LNCaP clone FGC (cell line): ENCODE results near the gene BLTP1.

Source experiments
- DNase-seq: peaks from one replicate; pipeline ENCODE4 v3.0.0-alpha.2; 2011; ENCODE audit warnings: low read depth
- H3K4me3 ChIP-seq: 2 replicates; pipeline ENCODE4 v1.5.1; 2011; ENCODE audit warnings: mild to moderate bottlenecking, low read depth, low read length, control low read depth
- CTCF ChIP-seq: IDR thresholded peaks from 2 replicates; pipeline ENCODE4 v1.5.1; 2012; ENCODE audit warnings: mild to moderate bottlenecking; ENCODE audit not compliant: control insufficient read depth, insufficient read depth; ENCODE audit errors: extremely low read depth

BLTP1 gene

GRCh38 chr4:122140834-122141233 is 11.3 kb upstream of the BLTP1 start:
- no peak for DNase-seq
- no peak overlapping the region for H3K4me3 ChIP-seq
- no peak for TF ChIP-seq CTCF

DNA sequence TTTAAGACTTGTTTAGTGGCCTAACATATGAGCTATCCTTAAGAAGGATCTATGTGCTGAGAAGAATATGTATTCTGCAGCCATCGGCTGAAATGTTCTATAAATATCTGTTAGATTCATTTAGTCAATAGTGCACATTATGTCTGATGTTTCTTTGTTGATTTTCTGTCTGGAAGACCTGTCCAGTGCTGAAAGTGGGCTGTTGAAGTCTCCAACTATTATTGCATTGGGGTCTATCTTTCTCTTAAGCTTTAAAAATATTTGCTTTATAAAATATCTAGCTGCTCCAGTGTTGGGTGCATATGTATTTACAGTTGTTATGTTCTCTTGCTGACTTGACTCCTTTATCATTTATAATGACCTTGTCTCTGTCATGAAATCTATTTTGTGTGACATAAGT is 9.4 kb upstream of the BLTP1 start:
- H3K4me3 ChIP-seq = no peak overlapping the region
- DNase-seq = no peak
- TF ChIP-seq CTCF = no peak

DNA sequence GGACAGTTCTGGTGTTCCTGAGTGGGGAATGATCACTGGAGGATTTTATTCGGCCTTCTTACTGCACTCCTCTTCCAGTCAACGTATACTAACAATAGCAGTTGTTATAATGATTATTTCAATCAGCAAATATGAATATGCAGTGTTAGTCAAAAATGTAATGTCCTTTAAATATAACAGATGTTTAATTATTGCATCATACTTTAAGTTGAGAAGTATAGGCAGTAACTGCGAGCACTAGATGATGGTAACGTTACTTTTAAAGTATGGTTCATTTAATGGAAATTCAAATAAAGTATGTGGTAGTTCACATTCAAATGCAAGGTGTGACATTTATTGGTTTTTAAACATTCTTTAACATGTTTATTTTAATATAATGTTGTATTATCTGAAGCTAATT is 5.5 kb upstream of the BLTP1 start:
- no peak for TF ChIP-seq CTCF
- DNase-seq = no peak

GRCh38 chr4:122150931-122151330 is 1.2 kb upstream of the BLTP1 start:
- DNase-seq = no peak
- TF ChIP-seq CTCF = no peak
- H3K4me3 ChIP-seq = no peak overlapping the region

More for the DNA sequence above, 5.5 kb upstream of the BLTP1 start:
- H3K4me3 ChIP-seq = no peak overlapping the region

DNA sequence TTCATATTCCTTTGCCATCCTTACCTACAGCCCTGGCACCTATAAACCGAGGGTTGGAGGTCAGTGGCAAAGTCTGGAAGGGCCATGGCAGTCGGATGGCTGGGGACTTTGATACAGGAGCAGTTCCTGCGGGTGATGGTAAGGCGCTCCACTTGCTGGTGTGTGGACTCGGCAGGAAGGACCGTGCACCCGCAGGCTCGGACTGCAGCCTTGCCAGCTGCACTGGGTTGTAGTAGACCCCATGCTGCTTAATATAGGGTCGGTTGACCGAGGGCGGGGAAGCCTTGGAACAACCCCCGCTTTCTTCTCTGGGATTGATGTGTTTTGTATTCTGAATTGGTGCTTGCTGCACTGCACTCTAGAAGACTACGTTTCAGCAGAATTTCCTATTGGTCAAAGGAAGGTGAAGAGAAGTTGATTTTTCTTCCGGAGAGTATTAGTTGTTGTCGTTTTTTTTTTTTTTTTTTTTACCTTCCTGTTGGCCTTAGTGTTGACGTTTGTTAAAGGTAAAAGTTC is 638 bp downstream of the BLTP1 start:
- no peak for TF ChIP-seq CTCF
- DNase-seq = no peak
- peak overlapping the region; percentile 92 for H3K4me3 ChIP-seq

- no peak for TF ChIP-seq CTCF
- H3K4me3 ChIP-seq = no peak overlapping the region
- no peak for DNase-seq
Measured at GRCh38 chr4:122156819-122157218, 4.7 kb downstream of the BLTP1 start.

- no peak for TF ChIP-seq CTCF
- peak; percentile 87 for DNase-seq
- H3K4me3 ChIP-seq = no peak overlapping the region
Measured at GRCh38 chr4:122163301-122163700, 11.2 kb downstream of the BLTP1 start.
